Sigmoid colon (tissue), 4 donors: Measurements from ENCODE around the gene DPYSL4.

ENCODE experiments used
- EP300 ChIP-seq, 4 donors: sonication (generic); formaldehyde crosslinking; IDR thresholded peaks; one replicate each; pipeline ENCODE4 v1.6.1; 2017; ENCODE audit warnings: antibody characterized with exemption in 4 of 4
- POLR2A ChIP-seq, 2 donors: fragments of 450-650 bp; IDR thresholded peaks; one replicate each; pipeline ENCODE4 v1.6.1; 2016; ENCODE audit warnings: antibody characterized with exemption in 2 of 2, mild to moderate bottlenecking in 2 of 2, moderate library complexity in 2 of 2
- POLR2AphosphoS5 ChIP-seq, 4 donors: sonication (generic); formaldehyde crosslinking; IDR thresholded peaks; one replicate each; pipeline ENCODE4 v1.6.1; 2017; ENCODE audit warnings: antibody characterized with exemption in 4 of 4
- TF ChIP-seq, protein P1 (sequence below), 4 experiments: fragments of 450-650 bp in 3 of 4; fragments of 200-600 bp in 1 of 4; IDR thresholded peaks; one replicate each; pipeline ENCODE4 v1.5.1; 2016 to 2019; ENCODE audit warnings: antibody characterized with exemption in 4 of 4, mild to moderate bottlenecking in 3 of 4, moderate library complexity in 2 of 4

DNA sequence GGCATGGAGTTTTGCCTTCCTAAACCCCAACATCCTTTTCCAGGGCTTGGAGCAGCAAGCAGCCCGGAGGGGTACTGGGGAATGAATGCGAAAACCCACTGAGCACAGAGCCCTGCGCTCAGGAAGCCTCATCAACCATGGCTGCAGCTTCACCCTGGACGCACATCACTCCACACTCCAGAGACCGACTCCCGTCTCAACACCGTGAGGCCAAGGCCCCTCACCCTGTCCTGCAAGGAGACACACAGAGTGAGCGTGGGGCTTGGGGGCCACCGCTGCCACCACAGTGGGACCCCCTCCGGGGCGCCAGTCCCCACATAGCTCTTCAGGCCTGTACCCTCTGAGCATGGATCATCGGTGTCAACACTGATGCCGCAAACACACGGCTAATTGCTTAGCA lies 41.9 kb downstream of the DPYSL4 start:
- TF ChIP-seq, protein P1, sequence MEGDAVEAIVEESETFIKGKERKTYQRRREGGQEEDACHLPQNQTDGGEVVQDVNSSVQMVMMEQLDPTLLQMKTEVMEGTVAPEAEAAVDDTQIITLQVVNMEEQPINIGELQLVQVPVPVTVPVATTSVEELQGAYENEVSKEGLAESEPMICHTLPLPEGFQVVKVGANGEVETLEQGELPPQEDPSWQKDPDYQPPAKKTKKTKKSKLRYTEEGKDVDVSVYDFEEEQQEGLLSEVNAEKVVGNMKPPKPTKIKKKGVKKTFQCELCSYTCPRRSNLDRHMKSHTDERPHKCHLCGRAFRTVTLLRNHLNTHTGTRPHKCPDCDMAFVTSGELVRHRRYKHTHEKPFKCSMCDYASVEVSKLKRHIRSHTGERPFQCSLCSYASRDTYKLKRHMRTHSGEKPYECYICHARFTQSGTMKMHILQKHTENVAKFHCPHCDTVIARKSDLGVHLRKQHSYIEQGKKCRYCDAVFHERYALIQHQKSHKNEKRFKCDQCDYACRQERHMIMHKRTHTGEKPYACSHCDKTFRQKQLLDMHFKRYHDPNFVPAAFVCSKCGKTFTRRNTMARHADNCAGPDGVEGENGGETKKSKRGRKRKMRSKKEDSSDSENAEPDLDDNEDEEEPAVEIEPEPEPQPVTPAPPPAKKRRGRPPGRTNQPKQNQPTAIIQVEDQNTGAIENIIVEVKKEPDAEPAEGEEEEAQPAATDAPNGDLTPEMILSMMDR (IDR thresholded peaks at IDR 0.05) = no peak
- TF ChIP-seq POLR2A (IDR thresholded peaks at IDR 0.05) (no peak), EP300 (IDR thresholded peaks at IDR 0.05) (no peak), POLR2AphosphoS5 (IDR thresholded peaks at IDR 0.05) (no peak)
